Measurements from ENCODE around the gene FSTL4. TPM values are rescaled to one million over a fixed set of nuclear protein-coding genes. Genes with fewer than 3 reads are reported as not detected.

Gene FSTL4
- total RNA-seq, 1 donor from 2014 or later = 0.21 TPM

DNA sequence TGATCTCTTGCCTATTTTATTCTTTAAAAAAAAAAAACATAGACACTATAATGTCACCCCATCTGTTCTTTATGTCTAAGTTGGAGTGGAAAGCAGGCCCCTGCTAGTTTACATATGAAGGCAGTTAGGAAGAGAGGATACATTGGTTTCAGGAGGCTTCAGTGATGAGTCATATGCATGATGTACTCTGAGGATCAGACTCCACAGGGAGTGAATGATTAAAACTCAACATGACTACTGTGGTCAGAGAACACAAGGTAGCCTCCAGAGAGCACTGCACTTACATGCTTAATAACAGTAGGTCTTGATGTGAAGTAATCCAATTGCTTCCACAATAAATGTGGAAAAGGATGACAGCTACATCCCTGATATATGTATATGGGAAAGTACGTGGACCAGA lies 22.7 kb upstream of the FSTL4 start:
- TF ChIP-seq, protein P1, sequence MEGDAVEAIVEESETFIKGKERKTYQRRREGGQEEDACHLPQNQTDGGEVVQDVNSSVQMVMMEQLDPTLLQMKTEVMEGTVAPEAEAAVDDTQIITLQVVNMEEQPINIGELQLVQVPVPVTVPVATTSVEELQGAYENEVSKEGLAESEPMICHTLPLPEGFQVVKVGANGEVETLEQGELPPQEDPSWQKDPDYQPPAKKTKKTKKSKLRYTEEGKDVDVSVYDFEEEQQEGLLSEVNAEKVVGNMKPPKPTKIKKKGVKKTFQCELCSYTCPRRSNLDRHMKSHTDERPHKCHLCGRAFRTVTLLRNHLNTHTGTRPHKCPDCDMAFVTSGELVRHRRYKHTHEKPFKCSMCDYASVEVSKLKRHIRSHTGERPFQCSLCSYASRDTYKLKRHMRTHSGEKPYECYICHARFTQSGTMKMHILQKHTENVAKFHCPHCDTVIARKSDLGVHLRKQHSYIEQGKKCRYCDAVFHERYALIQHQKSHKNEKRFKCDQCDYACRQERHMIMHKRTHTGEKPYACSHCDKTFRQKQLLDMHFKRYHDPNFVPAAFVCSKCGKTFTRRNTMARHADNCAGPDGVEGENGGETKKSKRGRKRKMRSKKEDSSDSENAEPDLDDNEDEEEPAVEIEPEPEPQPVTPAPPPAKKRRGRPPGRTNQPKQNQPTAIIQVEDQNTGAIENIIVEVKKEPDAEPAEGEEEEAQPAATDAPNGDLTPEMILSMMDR (IDR thresholded peaks at IDR 0.05; ENCODE audit: unreplicated experiment) = no peak
- Mint-ChIP-seq H3K4me3 (ENCODE audit: unreplicated experiment) (no peak overlapping the region), H3K27ac (ENCODE audit: unreplicated experiment) (no peak overlapping the region), H3K4me1 (ENCODE audit: unreplicated experiment) (no peaks in the 10 kb centered on the region), H3K9me3 (ENCODE audit: unreplicated experiment) (no peaks in the 10 kb centered on the region), H3K27me3 (ENCODE audit: unreplicated experiment) (peaks cover 3% of the 10 kb centered on the region), H3K36me3 (ENCODE audit: low read depth, unreplicated experiment) (no peaks in the 10 kb centered on the region)
- no peak for DNase-seq (ENCODE audit: low spot score)

DNA sequence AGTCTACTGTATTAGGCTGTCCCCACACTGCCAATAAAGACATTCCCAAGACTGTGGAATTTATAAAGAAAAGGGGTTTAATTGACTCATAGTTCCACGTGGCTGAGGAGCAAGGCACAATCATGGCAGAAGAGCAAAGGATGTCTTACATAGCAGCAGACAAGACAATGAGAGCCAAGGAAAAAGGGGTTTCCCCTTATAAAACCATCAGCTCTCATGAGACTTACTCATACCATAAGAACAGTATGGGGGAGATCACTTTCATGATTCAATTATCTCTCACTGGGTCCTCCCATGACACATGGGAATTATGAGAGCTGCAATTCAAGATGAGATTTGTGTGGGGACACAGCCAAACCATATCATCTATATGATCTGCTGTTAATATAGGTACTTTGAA lies 14.8 kb upstream of the FSTL4 start:
- Mint-ChIP-seq H3K4me3 (ENCODE audit: unreplicated experiment) (no peak overlapping the region), H3K27me3 (ENCODE audit: unreplicated experiment) (no peaks in the 10 kb centered on the region), H3K9me3 (ENCODE audit: unreplicated experiment) (peaks cover 4% of the 10 kb centered on the region), H3K27ac (ENCODE audit: unreplicated experiment) (no peak overlapping the region), H3K4me1 (ENCODE audit: unreplicated experiment) (no peaks in the 10 kb centered on the region), H3K36me3 (ENCODE audit: low read depth, unreplicated experiment) (no peaks in the 10 kb centered on the region)
- TF ChIP-seq, protein P1 (IDR thresholded peaks at IDR 0.05; ENCODE audit: unreplicated experiment) = no peak
- DNase-seq (ENCODE audit: low spot score) = no peak

DNA sequence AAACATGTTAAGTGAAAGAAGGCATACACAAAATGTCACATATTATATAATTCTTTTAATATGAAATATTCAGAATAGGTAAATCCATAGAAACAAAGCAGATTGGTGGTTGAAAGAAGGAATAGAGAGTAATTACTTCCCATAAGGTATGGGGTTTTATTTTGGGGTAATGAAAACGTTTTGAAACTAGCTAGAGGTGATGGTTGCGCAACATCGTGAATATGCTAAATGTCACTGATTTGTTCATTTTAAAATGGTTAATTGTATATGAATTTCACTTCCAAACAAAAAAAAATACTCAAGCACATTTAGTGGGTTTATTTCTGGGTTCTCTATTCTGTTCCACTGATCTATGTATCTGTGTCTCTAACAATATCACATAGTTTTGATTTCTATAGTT lies 12.0 kb upstream of the FSTL4 start:
- H3K27ac Mint-ChIP-seq (ENCODE audit: unreplicated experiment) = no peak overlapping the region
- TF ChIP-seq, protein P1 (IDR thresholded peaks at IDR 0.05; ENCODE audit: unreplicated experiment) = no peak
- peaks cover 4% of the 10 kb centered on the region for H3K9me3 Mint-ChIP-seq (ENCODE audit: unreplicated experiment)
- DNase-seq (ENCODE audit: low spot score) = no peak
- H3K36me3 Mint-ChIP-seq (ENCODE audit: low read depth, unreplicated experiment) = no peaks in the 10 kb centered on the region
- no peaks in the 10 kb centered on the region for H3K4me1 Mint-ChIP-seq (ENCODE audit: unreplicated experiment)
- H3K27me3 Mint-ChIP-seq (ENCODE audit: unreplicated experiment) = no peaks in the 10 kb centered on the region
- no peak overlapping the region for H3K4me3 Mint-ChIP-seq (ENCODE audit: unreplicated experiment)

DNA sequence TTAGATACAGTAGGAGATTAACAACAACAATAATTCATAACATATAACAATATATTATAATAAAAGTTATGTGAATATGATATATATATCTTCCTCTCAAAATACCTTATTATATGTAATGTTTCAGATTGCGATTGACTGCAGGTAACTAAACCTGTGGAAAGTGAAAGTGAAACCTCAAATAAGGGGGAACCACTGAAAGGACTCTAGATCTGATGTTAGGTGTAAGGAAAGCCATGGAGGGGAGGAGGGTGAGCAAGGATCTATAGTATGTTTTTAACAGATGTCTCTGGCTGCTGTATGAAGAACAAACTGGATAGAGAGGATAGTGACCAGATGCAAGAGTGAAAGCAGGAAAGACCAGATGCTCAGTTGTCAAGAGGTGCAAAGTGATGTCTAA lies 5.8 kb upstream of the FSTL4 start:
- Mint-ChIP-seq H3K36me3 (ENCODE audit: low read depth, unreplicated experiment) (no peaks in the 10 kb centered on the region), H3K4me1 (ENCODE audit: unreplicated experiment) (no peaks in the 10 kb centered on the region), H3K9me3 (ENCODE audit: unreplicated experiment) (no peaks in the 10 kb centered on the region), H3K27ac (ENCODE audit: unreplicated experiment) (no peak overlapping the region), H3K4me3 (ENCODE audit: unreplicated experiment) (no peak overlapping the region), H3K27me3 (ENCODE audit: unreplicated experiment) (peaks cover 11% of the 10 kb centered on the region)
- TF ChIP-seq, protein P1 (IDR thresholded peaks at IDR 0.05; ENCODE audit: unreplicated experiment) = no peak
- no peak for DNase-seq (ENCODE audit: low spot score)

DNA sequence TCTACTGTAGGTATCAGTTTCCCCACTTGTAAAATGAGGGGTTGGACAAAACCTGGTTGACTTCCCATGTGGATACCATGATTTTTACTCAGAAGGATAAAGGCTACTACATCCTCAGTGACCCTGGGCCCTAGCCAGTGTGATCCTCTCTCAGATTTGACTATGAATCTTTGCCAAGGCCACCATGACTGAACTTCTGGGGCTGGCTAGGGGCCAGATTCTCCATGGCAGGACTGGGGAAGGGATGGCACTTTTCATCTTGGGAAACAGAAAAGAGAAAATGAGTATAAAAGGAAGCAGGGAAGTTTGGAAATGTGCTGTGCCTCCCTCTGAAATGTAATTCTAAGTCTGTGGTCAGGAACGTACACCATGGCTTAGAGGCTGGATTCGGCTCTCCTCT lies 1.4 kb upstream of the FSTL4 start:
- no peaks in the 10 kb centered on the region for H3K9me3 Mint-ChIP-seq (ENCODE audit: unreplicated experiment)
- peaks cover 22% of the 10 kb centered on the region for H3K27me3 Mint-ChIP-seq (ENCODE audit: unreplicated experiment)
- TF ChIP-seq, protein P1 (IDR thresholded peaks at IDR 0.05; ENCODE audit: unreplicated experiment) = no peak
- no peaks in the 10 kb centered on the region for H3K36me3 Mint-ChIP-seq (ENCODE audit: low read depth, unreplicated experiment)
- DNase-seq (ENCODE audit: low spot score) = no peak
- no peak overlapping the region for H3K27ac Mint-ChIP-seq (ENCODE audit: unreplicated experiment)
- H3K4me3 Mint-ChIP-seq (ENCODE audit: unreplicated experiment) = no peak overlapping the region
- peaks cover 13% of the 10 kb centered on the region for H3K4me1 Mint-ChIP-seq (ENCODE audit: unreplicated experiment)
